ENCODE data around the gene TEAD4.

DNA sequence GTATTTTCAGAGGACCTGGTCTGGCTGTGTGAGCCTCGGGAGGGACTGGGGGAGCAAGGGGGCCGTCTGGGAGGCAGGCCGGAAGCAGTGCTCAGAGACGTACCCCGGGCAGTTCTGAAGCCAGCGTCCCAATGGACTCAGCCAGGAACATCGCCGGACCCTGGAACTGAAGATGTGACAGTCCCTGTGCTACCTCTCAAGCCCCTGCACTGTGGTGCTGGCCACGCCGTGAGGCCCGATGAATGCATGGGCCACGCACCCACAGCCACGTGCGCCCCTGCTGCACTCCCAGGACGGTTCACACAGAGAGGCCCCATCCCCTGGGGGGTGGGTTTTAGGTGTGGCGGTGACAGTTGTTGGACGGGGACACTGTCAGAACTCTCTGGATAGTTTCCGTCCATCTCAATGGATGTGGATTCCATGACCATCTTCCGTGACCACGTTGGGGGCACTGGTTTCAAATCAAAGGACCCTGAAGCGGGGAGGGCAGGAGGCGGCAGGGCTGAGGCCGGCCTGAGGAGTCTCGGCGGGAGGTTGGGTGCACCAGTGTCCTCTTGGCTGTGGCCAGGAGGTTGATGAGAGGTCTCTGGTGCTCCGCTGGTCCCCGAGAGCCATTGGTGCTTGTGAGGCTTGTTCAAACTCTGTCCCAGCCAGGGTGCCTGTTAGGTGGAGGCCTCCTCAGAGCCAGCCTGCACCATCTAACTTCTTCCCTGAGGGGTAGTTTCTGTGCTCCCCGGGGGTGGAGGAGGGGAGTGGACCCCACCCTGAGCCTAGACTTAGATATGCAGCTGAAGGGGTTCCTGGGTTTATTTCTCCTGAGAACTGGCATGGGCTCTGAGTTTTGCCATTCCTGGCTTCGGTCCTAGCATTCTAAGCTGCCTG, 81.7 kb downstream of the TEAD4 start:
- no peak for TF ChIP-seq EZH2 (IDR thresholded peaks at IDR 0.05; ENCODE audit: borderline replicate concordance, low read length)
- TF ChIP-seq, protein P1, sequence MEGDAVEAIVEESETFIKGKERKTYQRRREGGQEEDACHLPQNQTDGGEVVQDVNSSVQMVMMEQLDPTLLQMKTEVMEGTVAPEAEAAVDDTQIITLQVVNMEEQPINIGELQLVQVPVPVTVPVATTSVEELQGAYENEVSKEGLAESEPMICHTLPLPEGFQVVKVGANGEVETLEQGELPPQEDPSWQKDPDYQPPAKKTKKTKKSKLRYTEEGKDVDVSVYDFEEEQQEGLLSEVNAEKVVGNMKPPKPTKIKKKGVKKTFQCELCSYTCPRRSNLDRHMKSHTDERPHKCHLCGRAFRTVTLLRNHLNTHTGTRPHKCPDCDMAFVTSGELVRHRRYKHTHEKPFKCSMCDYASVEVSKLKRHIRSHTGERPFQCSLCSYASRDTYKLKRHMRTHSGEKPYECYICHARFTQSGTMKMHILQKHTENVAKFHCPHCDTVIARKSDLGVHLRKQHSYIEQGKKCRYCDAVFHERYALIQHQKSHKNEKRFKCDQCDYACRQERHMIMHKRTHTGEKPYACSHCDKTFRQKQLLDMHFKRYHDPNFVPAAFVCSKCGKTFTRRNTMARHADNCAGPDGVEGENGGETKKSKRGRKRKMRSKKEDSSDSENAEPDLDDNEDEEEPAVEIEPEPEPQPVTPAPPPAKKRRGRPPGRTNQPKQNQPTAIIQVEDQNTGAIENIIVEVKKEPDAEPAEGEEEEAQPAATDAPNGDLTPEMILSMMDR (conservative IDR thresholded peaks at IDR 0.05 in 1 of 2, IDR thresholded peaks at IDR 0.05 in 1 of 2; ENCODE audit: extremely low read depth in 1 of 2, insufficient read depth in 1 of 2, low read depth in 1 of 2, low read length in 2 of 2), result no peak

Measured in mammary epithelial cell (primary cell).